Pancreas (tissue), 10 donors: ENCODE results near the gene ETNK2. TPM values are rescaled to one million over a fixed set of nuclear protein-coding genes. Genes with fewer than 3 reads are reported as not detected.
A peak's percentile ranks its signal among the peaks of the same experiment; 100 is the strongest.

Source experiments
- ATAC-seq, 4 donors: fragments of 200-7000 bp; cut with Tn5 transposase; one replicate each; pipeline versions ENCODE4 v1.8.0 to v1.9.1; 2020; ENCODE audit warnings: mild to moderate bottlenecking in 4 of 4, moderate library complexity in 4 of 4
- DNase-seq, 6 donors: peaks; one replicate each; pipeline ENCODE4 v3.0.0-alpha.2; 2020
- FAIRE-seq: peaks from 2 replicates; lab custom pipeline; 2012; peaks lifted over from hg19 to GRCh38; lab: Jason Lieb, UNC
- H3K27ac ChIP-seq, 4 donors: fragments of 200-600 bp; sonication (generic); 1 replicate in 3 of 4; 2 replicates in 1 of 4; pipeline versions ENCODE4 v1.5.0 to v1.8.0; 2020
- H3K27me3 ChIP-seq, 4 donors: fragments of 200-600 bp; one replicate each; pipeline ENCODE4 v1.8.0; 2021
- H3K36me3 ChIP-seq, 3 donors: fragments of 200-600 bp; sonication (generic) in 1 of 3; one replicate each; pipeline versions ENCODE4 v1.5.0 to v1.8.0; 2020 to 2021
- H3K4me1 ChIP-seq, 3 donors: fragments of 200-600 bp; one replicate each; pipeline ENCODE4 v1.8.0; 2021
- H3K4me3 ChIP-seq, 4 donors: fragments of 200-600 bp; sonication (generic) in 2 of 4; one replicate each; pipeline versions ENCODE4 v1.5.0 to v1.8.0; 2020 to 2021
- H3K9me3 ChIP-seq, 4 donors: fragments of 200-600 bp; one replicate each; pipeline ENCODE4 v1.8.0; 2021
- WGBS, 2 donors: extraction: QIAGEN DNeasy Blood & Tissue Kit; methylation state at CpG; one replicate each; pipeline ENCODE4 v1.1.7; 2013; 5-methylcytosine and 5-hydroxymethylcytosine counted together
- intact Hi-C, 3 donors: fragments of 100-400 bp; cut with DNase I; formaldehyde crosslinking; loops; one replicate each; pipeline versions ENCODE4 v1.11.1 to v1.14.2; 2022
- polyA plus RNA-seq, 2 donors: library from polyadenylated mRNA; stranded (reverse); fragments of 200-250 nt; gene quantifications; one replicate each; pipeline ENCODE4 v1.2.3, GENCODE V29; 2013
- total RNA-seq, 6 donors: library from RNA; stranded (reverse); fragmentation: NEBNext Ultra II Directional in 4 of 6; extraction: Animal tissue kit (Norgen Biotek cat#: 25700) in 4 of 6; gene quantifications; one replicate each; pipeline versions ENCODE4 v1.2.1 to v1.2.4, GENCODE V29; 2021 to 2023
- TF ChIP-seq, protein P1 (sequence below), 4 donors: fragments of 200-600 bp; sonication (generic) in 3 of 4; IDR thresholded peaks; one replicate each; pipeline versions ENCODE4 v1.5.0 to v1.8.0; 2021; ENCODE audit warnings: antibody characterized with exemption in 4 of 4
- donor health status: healthy with polysubstance abuse.
- donor health status: DM: no; HTN: no; CAD: no; lungs with moderate emphysema.
- donor health status: DM: no; HTN: no; CAD: no.
- donor health status: control.
- donor health status: control.
- donor health status: Bipolar disorder and iron deficiency.
- donor health status: DM: yes; HTN: yes; CAD: no.
- donor health status: DM: no; HTN: no; CAD: no.
- donor health status: DM: no; HTN: no; CAD: no.
- donor health status: DM: yes; HTN: yes; CAD: no.

The ETNK2 gene
- total and polyA plus RNA-seq, 8 donors, result 3.8 to 15.5 (median 6.9) TPM

DNA sequence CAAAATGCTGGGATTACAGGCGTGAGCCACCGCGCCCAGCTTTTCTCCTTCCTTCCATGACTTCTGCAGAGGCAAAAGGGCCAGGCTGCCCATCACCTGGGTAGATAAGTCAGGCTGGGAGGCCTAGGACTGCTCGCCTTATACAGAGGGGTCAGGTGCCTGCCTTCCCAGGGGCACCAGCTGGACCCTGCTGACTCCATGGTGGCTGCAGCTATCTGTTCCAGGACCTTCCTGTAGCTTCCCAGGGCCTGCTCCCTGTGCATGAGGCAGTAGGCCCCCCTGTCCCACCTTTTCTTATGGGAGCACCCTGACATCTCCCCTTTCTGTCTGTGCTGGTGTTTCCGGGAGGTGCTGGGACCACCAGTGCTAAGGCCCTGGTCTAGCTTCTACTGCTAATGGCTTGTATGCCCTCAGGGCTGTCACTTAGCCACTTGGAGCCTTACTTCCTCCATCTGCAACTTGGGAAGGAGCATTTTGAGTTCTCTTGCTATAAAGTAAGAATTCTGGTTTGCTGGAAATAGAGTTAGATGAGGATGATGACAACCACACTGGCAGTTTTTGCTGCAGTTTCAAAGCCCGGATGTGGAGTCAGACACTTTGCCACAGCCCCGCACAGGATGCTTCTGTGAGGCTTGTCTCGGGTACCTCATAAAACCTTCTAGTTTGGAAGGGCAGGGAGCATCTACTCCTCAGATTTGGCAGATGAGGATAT is 64.5 kb downstream of the ETNK2 start:
- Histone ChIP-seq H3K36me3 (no peaks in the 10 kb centered on the region), H3K4me3 (no peak overlapping the region), H3K9me3 (no peaks in the 10 kb centered on the region), H3K27me3 (no peaks in the 10 kb centered on the region), H3K4me1 (peaks cover 37 to 64% (median 43%) of the 10 kb centered on the region in 3 donors), H3K27ac (peak overlapping the region in 3 of 4 donors; percentile 6 to 68 (median 8))
- TF ChIP-seq, protein P1, sequence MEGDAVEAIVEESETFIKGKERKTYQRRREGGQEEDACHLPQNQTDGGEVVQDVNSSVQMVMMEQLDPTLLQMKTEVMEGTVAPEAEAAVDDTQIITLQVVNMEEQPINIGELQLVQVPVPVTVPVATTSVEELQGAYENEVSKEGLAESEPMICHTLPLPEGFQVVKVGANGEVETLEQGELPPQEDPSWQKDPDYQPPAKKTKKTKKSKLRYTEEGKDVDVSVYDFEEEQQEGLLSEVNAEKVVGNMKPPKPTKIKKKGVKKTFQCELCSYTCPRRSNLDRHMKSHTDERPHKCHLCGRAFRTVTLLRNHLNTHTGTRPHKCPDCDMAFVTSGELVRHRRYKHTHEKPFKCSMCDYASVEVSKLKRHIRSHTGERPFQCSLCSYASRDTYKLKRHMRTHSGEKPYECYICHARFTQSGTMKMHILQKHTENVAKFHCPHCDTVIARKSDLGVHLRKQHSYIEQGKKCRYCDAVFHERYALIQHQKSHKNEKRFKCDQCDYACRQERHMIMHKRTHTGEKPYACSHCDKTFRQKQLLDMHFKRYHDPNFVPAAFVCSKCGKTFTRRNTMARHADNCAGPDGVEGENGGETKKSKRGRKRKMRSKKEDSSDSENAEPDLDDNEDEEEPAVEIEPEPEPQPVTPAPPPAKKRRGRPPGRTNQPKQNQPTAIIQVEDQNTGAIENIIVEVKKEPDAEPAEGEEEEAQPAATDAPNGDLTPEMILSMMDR (IDR thresholded peaks at IDR 0.05), result no peak
- FAIRE-seq (no peak), ATAC-seq (no peak), DNase-seq (peak in 1 of 6 donors; percentile 23)
- 84 to 87% methylated on average over 8 of the region's 8 CpGs for WGBS, 2 donors
- intact Hi-C loops, result no loop called here

DNA sequence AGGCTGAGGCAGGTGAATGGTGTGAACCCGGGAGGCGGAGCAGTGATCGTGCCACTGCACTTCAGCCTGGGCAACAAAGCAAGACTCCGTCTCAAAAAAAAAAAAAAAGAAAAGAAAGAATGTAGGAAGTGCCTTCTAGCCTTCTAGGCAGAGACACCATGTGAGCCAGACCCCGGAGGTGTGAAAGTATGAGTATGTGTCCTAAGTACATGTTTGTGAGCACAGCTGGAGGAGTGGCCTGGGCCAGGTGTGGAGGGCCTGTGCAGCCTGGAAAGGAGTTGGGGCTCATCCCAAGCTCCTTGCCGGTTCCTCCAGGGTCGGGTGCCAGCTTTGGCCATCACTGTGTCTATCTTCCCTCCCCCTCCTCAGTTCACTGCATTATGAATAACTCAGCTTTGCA is 66.0 kb downstream of the ETNK2 start:
- no peak for FAIRE-seq
- Histone ChIP-seq H3K27me3 (no peaks in the 10 kb centered on the region), H3K27ac (peak overlapping the region; percentile 3 to 94 (median 64)), H3K36me3 (no peaks in the 10 kb centered on the region), H3K9me3 (no peaks in the 10 kb centered on the region), H3K4me1 (peaks cover 44 to 77% (median 47%) of the 10 kb centered on the region in 3 donors), H3K4me3 (no peak overlapping the region)
- ATAC-seq, result no peak
- 56 to 63% methylated on average over 7 of the region's 7 CpGs for WGBS, 2 donors
- intact Hi-C loops, result no loop called here
- peak in 2 of 6 donors; percentile 27 to 51 for DNase-seq
- TF ChIP-seq, protein P1 (IDR thresholded peaks at IDR 0.05), result no peak

DNA sequence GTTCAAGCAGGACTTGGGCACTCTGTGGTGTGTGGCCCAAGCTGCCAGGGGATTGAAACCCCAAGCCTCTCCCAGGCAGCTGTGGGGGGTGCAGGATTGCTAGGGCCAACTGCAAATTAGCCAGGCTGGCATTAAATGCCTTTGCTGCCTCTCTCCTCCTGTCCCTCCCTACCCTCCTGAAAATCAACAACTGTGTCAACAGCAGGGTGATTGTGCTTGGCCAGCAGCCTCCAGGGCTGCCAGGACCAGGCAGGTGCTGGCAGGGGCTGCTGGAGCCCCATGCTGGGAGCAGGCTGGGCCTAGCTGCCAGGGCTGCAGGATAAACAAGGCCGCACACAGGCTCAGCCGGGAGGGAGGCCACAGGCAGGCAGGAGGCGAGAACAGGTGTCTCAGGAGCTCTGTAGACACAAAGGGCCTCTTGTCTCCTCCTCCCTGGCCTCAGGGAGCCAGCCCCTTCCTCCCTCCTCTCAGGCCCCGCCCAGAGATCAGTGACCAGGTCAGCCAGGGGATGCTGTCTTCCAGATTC is 67.5 kb downstream of the ETNK2 start:
- Histone ChIP-seq H3K4me3 (no peak overlapping the region), H3K4me1 (peaks cover 59 to 85% (median 62%) of the 10 kb centered on the region in 3 donors), H3K36me3 (no peaks in the 10 kb centered on the region), H3K9me3 (no peaks in the 10 kb centered on the region), H3K27ac (peak overlapping the region; percentile 80 to 94 (median 91)), H3K27me3 (no peaks in the 10 kb centered on the region)
- FAIRE-seq (no peak), ATAC-seq (peak; percentile 87 to 92 (median 91)), DNase-seq (peak; percentile 86 to 99 (median 97))
- WGBS, 2 donors, result 6 to 7% methylated on average over 4 of the region's 4 CpGs
- TF ChIP-seq, protein P1 (IDR thresholded peaks at IDR 0.05), result no peak
- intact Hi-C loops, result no loop called here

GRCh38 chr1:204083491-204083890 is 68.4 kb downstream of the ETNK2 start:
- TF ChIP-seq, protein P1 (IDR thresholded peaks at IDR 0.05), result no peak
- H3K4me1 ChIP-seq, result peaks cover 66 to 88% (median 70%) of the 10 kb centered on the region in 3 donors
- H3K9me3 ChIP-seq, result no peaks in the 10 kb centered on the region
- 68 to 70% methylated on average over 7 of the region's 7 CpGs for whole genome bisulfite sequencing, 2 donors
- FAIRE-seq (no peak), DNase-seq (peak in 2 of 6 donors; percentile 26 to 54), ATAC-seq (no peak)
- no peaks in the 10 kb centered on the region for H3K36me3 ChIP-seq
- no peak overlapping the region for H3K4me3 ChIP-seq
- intact Hi-C loops, result no loop called here
- no peaks in the 10 kb centered on the region for H3K27me3 ChIP-seq
- H3K27ac ChIP-seq, result peak overlapping the region; percentile 80 to 94 (median 91)
